Activated CD4-positive, alpha-beta T cell treated with anti-CD3 and anti-CD28 coated beads, Interleukin-2, amount 10 ng/mL, durations not matched to agents 24 days and 14 days (primary cell): Measurements from ENCODE around the gene ABHD17A. TPM values are rescaled to one million over a fixed set of nuclear protein-coding genes. Genes with fewer than 3 reads are reported as not detected.
"Not testable (repeated sequence)": the region's sequence is repeated elsewhere in the genome, so short reads cannot be mapped to it uniquely, and the experiment has no call there.

Experiments
- DNase-seq: peaks from one replicate; pipeline ENCODE4 v3.0.0; 2022
- H3K27ac Mint-ChIP-seq: one replicate; pipeline ENCODE4 v1.8.0; 2022; ENCODE audit warnings: mild to moderate bottlenecking, mixed read lengths
- H3K27me3 Mint-ChIP-seq: one replicate; pipeline ENCODE4 v1.8.0; 2022; ENCODE audit warnings: mixed read lengths
- H3K36me3 Mint-ChIP-seq: one replicate; pipeline ENCODE4 v1.8.0; 2022; ENCODE audit warnings: low read depth, mild to moderate bottlenecking, mixed read lengths
- H3K4me1 Mint-ChIP-seq: one replicate; pipeline ENCODE4 v1.8.0; 2021; ENCODE audit warnings: mixed read lengths
- H3K4me3 Mint-ChIP-seq: one replicate; pipeline ENCODE4 v1.8.0; 2022; ENCODE audit warnings: mild to moderate bottlenecking, moderate library complexity, mixed read lengths
- H3K9me3 Mint-ChIP-seq: one replicate; pipeline ENCODE4 v1.8.0; 2021; ENCODE audit warnings: mixed read lengths
- intact Hi-C: fragments of 100-400 bp; cut with micrococcal nuclease; formaldehyde crosslinking; loops from one replicate; pipeline ENCODE4 v1.15.1; 2023
- total RNA-seq: library from RNA; stranded (reverse); gene quantifications from 2 replicates; pipeline ENCODE4 v1.2.3, GENCODE V29; 2022

ABHD17A gene
- 104 and 107 TPM in 2 replicates for total RNA-seq

- H3K4me1 Mint-ChIP-seq: peaks cover 34% of the 10 kb centered on the region
These were observed at the start of gene ABHD17A for GRCh38 chr19:1885398-1886119. TSS of gene ABHD17A (minus strand) at chr19:1885496. CDS start at chr19:1881566, 3,930 bp downstream.

GRCh38 chr19:1933942-1934341, 48.6 kb upstream of the ABHD17A start:
- H3K4me1 Mint-ChIP-seq: peaks cover 17% of the 10 kb centered on the region
- peaks cover 28% of the 10 kb centered on the region for H3K36me3 Mint-ChIP-seq
- peaks cover 1% of the 10 kb centered on the region for H3K27me3 Mint-ChIP-seq
- intact Hi-C loops: no loop called here
- DNase-seq: no peak
- no peak overlapping the region for H3K4me3 Mint-ChIP-seq
- H3K27ac Mint-ChIP-seq: no peak overlapping the region
- H3K9me3 Mint-ChIP-seq: peaks cover 16% of the 10 kb centered on the region

More at GRCh38 chr19:1885398-1886119, at the start of gene ABHD17A:
- DNase-seq: peak; percentile 98
- not testable (repeated sequence) for H3K27me3 Mint-ChIP-seq, H3K9me3 Mint-ChIP-seq
- Mint-ChIP-seq H3K27ac (peak within 1 kb of the TSS; percentile 96), H3K36me3 (peaks cover 18% of the 10 kb centered on the region), H3K4me3 (peak within 1 kb of the TSS; percentile 93)
- intact Hi-C loops: loop anchor here (1.0 kb wide), 3 partner anchors 9 to 21 kb away; partner anchors contain the start of genes ADAT3 and SCAMP4

DNA sequence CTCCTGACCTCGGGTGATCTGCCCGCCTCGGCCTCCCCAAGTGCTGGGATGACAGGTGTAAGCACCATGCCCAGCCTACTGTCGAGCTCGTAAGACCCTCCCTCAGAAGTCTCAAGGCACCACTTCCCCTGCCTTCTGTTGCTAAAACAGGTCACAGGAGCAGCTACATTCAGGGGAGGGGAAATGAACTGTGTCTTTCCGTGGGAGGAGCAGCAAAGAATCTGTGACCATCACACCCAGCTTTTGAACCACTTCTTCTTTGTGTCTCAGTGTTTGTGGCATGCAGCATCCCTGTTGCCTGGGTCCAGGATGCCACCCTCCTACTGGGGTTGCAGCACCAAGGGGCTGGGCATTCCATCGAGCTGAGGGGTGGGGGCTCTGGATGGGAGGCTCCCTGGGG, 47.9 kb upstream of the ABHD17A start:
- H3K4me3 Mint-ChIP-seq: no peak overlapping the region
- peaks cover 28% of the 10 kb centered on the region for H3K36me3 Mint-ChIP-seq
- no peak overlapping the region for H3K27ac Mint-ChIP-seq
- peaks cover 22% of the 10 kb centered on the region for H3K4me1 Mint-ChIP-seq
- DNase-seq: no peak
- H3K27me3 Mint-ChIP-seq: peaks cover 1% of the 10 kb centered on the region
- intact Hi-C loops: no loop called here
- peaks cover 16% of the 10 kb centered on the region for H3K9me3 Mint-ChIP-seq

GRCh38 chr19:1932395-1932794, 47.1 kb upstream of the ABHD17A start:
- intact Hi-C loops: no loop called here

GRCh38 chr19:1931445-1931844, 46.1 kb upstream of the ABHD17A start:
- Mint-ChIP-seq H3K27me3 (peaks cover 1% of the 10 kb centered on the region), H3K4me1 (peaks cover 20% of the 10 kb centered on the region), H3K27ac (no peak overlapping the region), H3K9me3 (peaks cover 16% of the 10 kb centered on the region), H3K36me3 (peaks cover 27% of the 10 kb centered on the region), H3K4me3 (no peak overlapping the region)
- intact Hi-C loops: no loop called here
- DNase-seq: no peak

More at GRCh38 chr19:1932395-1932794, 47.1 kb upstream of the ABHD17A start:
- Mint-ChIP-seq H3K36me3 (peaks cover 31% of the 10 kb centered on the region), H3K4me1 (peaks cover 23% of the 10 kb centered on the region), H3K27ac (no peak overlapping the region), H3K27me3 (peaks cover 1% of the 10 kb centered on the region), H3K4me3 (no peak overlapping the region), H3K9me3 (peaks cover 16% of the 10 kb centered on the region)
- no peak for DNase-seq

GRCh38 chr19:1929021-1929742, 43.9 kb upstream of the ABHD17A start:
- intact Hi-C loops: loop anchor here (10.0 kb wide), 1 partner anchor 86 kb away; the partner anchor contains the start of gene BTBD2
- Mint-ChIP-seq H3K36me3 (peaks cover 18% of the 10 kb centered on the region), H3K27me3 (peaks cover 1% of the 10 kb centered on the region), H3K4me1 (peaks cover 16% of the 10 kb centered on the region), H3K9me3 (peaks cover 9% of the 10 kb centered on the region), H3K27ac (no peak overlapping the region), H3K4me3 (peak overlapping the region; percentile 79)
- DNase-seq: peak; percentile 95

- no peak overlapping the region for H3K27ac Mint-ChIP-seq
- H3K27me3 Mint-ChIP-seq: peaks cover 1% of the 10 kb centered on the region
- peaks cover 21% of the 10 kb centered on the region for H3K4me1 Mint-ChIP-seq
- H3K36me3 Mint-ChIP-seq: peaks cover 5% of the 10 kb centered on the region
- no peaks in the 10 kb centered on the region for H3K9me3 Mint-ChIP-seq
- intact Hi-C loops: loop anchor here (10.0 kb wide), 1 partner anchor 89 kb away; the partner anchor contains the start of gene BTBD2
- H3K4me3 Mint-ChIP-seq: no peak overlapping the region
- no peak for DNase-seq
These were observed 40.2 kb upstream of the ABHD17A start for GRCh38 chr19:1925544-1925943.

- Mint-ChIP-seq H3K9me3 (no peaks in the 10 kb centered on the region), H3K36me3 (peaks cover 8% of the 10 kb centered on the region), H3K4me3 (no peak overlapping the region), H3K4me1 (peaks cover 16% of the 10 kb centered on the region), H3K27me3 (no peaks in the 10 kb centered on the region), H3K27ac (peak overlapping the region; percentile 11)
- DNase-seq: no peak
- intact Hi-C loops: loop anchor here (10.0 kb wide), 1 partner anchor 90 kb away; the partner anchor contains the start of gene BTBD2
These were observed 39.1 kb upstream of the ABHD17A start for GRCh38 chr19:1924320-1924961.

DNA sequence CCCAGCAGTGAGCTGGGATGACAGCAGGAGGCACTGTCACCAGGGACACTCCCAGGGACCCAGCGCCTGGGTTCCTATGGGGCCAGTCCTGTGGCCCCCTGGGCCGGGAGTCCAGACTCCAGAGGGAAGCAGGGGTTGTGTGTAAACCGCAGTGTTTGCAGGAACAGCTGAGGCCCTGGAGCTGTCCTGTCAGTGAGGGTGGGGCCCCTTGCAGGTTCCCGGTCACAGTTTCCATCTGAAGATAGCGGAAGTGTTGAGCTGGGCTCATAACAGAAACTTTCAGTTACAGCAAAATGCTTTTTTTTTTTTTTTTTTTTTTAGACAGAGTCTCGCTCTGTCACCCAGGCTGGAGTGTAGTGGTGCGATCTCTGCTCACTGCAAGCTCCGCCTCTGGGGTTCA, 38.0 kb upstream of the ABHD17A start:
- peaks cover 12% of the 10 kb centered on the region for H3K4me1 Mint-ChIP-seq
- H3K27me3 Mint-ChIP-seq: no peaks in the 10 kb centered on the region
- intact Hi-C loops: loop anchor here (10.0 kb wide), 1 partner anchor 91 kb away; the partner anchor contains the start of gene BTBD2
- DNase-seq: peak; percentile 86
- H3K36me3 Mint-ChIP-seq: peaks cover 8% of the 10 kb centered on the region
- no peaks in the 10 kb centered on the region for H3K9me3 Mint-ChIP-seq
- H3K4me3 Mint-ChIP-seq: peak overlapping the region; percentile 21
- peak overlapping the region; percentile 70 for H3K27ac Mint-ChIP-seq

DNA sequence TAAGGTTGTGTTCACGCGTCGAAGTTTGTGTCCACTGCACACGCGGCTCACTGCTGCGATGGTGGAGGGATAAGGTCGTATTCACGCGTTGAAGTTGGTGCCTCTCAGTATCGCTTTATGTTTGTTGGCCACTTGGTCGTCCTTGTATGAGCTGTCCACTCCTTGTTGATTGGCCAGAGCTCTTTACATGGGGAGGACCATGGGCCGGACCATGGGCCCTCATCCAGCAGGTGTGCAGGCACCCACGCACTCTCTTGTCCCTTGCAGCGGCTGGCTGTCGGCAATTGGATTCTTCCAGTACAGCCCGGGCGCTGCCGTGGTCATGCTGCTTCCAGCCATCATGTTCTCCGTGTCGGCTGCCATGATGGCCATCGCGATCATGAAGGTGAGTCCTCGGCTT, 37.5 kb upstream of the ABHD17A start:
- no peak for DNase-seq
- H3K36me3 Mint-ChIP-seq: peaks cover 6% of the 10 kb centered on the region
- peaks cover 9% of the 10 kb centered on the region for H3K4me1 Mint-ChIP-seq
- H3K4me3 Mint-ChIP-seq: no peak overlapping the region
- H3K27me3 Mint-ChIP-seq: no peaks in the 10 kb centered on the region
- intact Hi-C loops: loop anchor here (10.0 kb wide), 1 partner anchor 92 kb away; the partner anchor contains the start of gene BTBD2
- H3K9me3 Mint-ChIP-seq: no peaks in the 10 kb centered on the region
- H3K27ac Mint-ChIP-seq: no peak overlapping the region

DNA sequence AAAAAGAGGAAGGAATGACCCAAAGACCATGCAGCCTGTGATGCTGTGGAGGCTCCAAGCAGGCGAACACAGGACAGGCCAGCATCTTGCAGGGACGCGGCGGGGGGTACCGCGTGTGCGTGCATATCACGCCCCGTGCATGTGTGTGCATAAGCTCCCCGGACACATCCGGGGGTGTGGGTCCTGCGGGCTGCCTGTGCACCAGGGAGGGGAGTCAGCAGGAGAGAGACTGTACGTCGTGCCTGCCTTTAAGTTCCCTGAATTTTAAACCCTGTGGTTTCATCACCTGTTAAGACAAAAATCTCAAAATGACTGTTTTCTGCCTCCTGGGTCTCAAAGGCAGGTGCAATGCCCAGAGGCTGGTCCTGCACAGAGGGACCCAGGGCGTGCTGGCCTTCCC, 36.5 kb upstream of the ABHD17A start:
- Mint-ChIP-seq H3K9me3 (no peaks in the 10 kb centered on the region), H3K36me3 (peaks cover 7% of the 10 kb centered on the region), H3K27ac (no peak overlapping the region), H3K4me3 (no peak overlapping the region), H3K4me1 (peaks cover 4% of the 10 kb centered on the region), H3K27me3 (no peaks in the 10 kb centered on the region)
- intact Hi-C loops: loop anchor here (10.0 kb wide), 1 partner anchor 93 kb away; the partner anchor contains the start of gene BTBD2
- no peak for DNase-seq

DNA sequence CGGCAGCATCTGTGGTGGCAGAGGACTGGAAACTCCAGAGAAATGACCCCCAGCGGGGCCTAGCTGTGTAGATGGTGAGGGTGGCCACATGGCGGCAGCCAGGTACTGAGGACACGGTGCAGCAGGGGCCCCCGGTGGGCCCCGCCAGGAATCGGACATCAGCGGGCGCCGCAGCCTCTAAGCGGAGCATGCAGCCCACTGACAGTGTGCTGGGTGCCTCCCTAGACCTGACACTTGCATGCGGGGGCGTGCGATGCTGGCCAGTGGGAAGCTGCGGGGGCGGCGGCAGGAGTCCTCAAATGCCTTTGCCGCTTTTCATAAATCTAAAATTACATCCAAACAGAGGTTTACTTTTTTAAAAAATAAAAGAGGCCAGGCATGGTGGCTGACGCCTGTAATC, 36.0 kb upstream of the ABHD17A start:
- DNase-seq: no peak
- Mint-ChIP-seq H3K36me3 (peaks cover 7% of the 10 kb centered on the region), H3K27me3 (no peaks in the 10 kb centered on the region), H3K4me1 (peaks cover 4% of the 10 kb centered on the region), H3K9me3 (no peaks in the 10 kb centered on the region), H3K4me3 (no peak overlapping the region), H3K27ac (no peak overlapping the region)
- intact Hi-C loops: loop anchor here (10.0 kb wide), 1 partner anchor 93 kb away; the partner anchor contains the start of gene BTBD2

DNA sequence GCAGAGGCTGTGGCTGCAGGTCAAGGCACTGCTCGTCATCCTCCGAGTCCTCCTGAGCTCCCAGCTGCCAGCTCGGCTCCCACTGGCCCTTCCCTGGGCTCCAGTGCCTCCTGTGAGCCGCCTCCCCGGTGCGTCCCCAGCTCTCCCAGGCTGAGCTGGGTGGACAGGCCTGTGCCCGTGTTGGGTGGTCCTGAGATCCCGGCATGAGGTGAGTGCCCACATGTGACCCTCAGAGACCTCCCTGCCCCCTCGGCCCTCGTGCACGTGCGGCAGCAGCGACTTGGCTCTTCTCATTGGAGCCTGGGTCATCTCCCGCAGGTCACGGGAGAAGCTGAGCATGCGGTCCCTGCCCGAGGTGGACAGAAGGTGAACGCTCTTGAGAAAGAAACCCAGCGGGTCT, 35.3 kb upstream of the ABHD17A start:
- intact Hi-C loops: loop anchor here (10.0 kb wide), 1 partner anchor 94 kb away; the partner anchor contains the start of gene BTBD2
- Mint-ChIP-seq H3K4me3 (no peak overlapping the region), H3K27ac (no peak overlapping the region), H3K4me1 (peaks cover 4% of the 10 kb centered on the region), H3K9me3 (no peaks in the 10 kb centered on the region), H3K27me3 (no peaks in the 10 kb centered on the region), H3K36me3 (peaks cover 7% of the 10 kb centered on the region)
- DNase-seq: no peak
